CD14-positive monocyte (primary cell): Measurements from ENCODE around the gene SLC7A5. TPM values are rescaled to one million over a fixed set of nuclear protein-coding genes. Genes with fewer than 3 reads are reported as not detected.
"Not testable (repeated sequence)": the region's sequence is repeated elsewhere in the genome, so short reads cannot be mapped to it uniquely, and the experiment has no call there.

Experiments
- DNase-seq, 3 donors: peaks; one replicate each; pipeline ENCODE4 v3.0.0-alpha.2; 2011 to 2022
- H2AFZ ChIP-seq: 2 replicates; pipeline ENCODE4 v1.6.0; 2012; ENCODE audit warnings: mild to moderate bottlenecking, low read depth, low read length, inconsistent platforms; ENCODE audit not compliant: insufficient read depth, poor library complexity, severe bottlenecking
- H3K27ac ChIP-seq, 2 donors: 1 replicate in 1 of 2; 2 replicates in 1 of 2; pipeline ENCODE4 v1.5.1; 2012 to 2013; ENCODE audit warnings: low read length in 2 of 2, control low read depth in 1 of 2, inconsistent platforms in 1 of 2, low read depth in 1 of 2, mild to moderate bottlenecking in 1 of 2
- H3K27me3 ChIP-seq, 2 donors: one replicate each; pipeline versions ENCODE4 v1.6.0 to v1.6.1; 2011 to 2013; ENCODE audit warnings: low read length in 2 of 2; ENCODE audit not compliant: control insufficient read depth in 2 of 2, insufficient read depth in 2 of 2
- H3K36me3 ChIP-seq, 2 donors: replicated peaks in 1 of 2; 1 replicate in 1 of 2; 2 replicates in 1 of 2; pipeline versions ENCODE4 v1.5.1 to v1.6.1; 2012 to 2013; ENCODE audit warnings: low read length in 2 of 2, control low read depth in 1 of 2, inconsistent platforms in 1 of 2, mild to moderate bottlenecking in 1 of 2; ENCODE audit not compliant: insufficient read depth in 2 of 2, control insufficient read depth in 1 of 2
- H3K4me1 ChIP-seq, 2 donors: 1 replicate in 1 of 2; 2 replicates in 1 of 2; pipeline versions ENCODE4 v1.5.1 to v1.6.1; 2012 to 2013; ENCODE audit warnings: low read length in 2 of 2, control low read depth in 1 of 2, inconsistent platforms in 1 of 2, mild to moderate bottlenecking in 1 of 2, moderate library complexity in 1 of 2; ENCODE audit not compliant: insufficient read depth in 2 of 2, control insufficient read depth in 1 of 2
- H3K4me2 ChIP-seq: replicated peaks from 2 replicates; pipeline ENCODE3; 2012; ENCODE audit warnings: low read length, moderate library complexity, mild to moderate bottlenecking; ENCODE audit not compliant: poor library complexity, severe bottlenecking; ENCODE audit errors: extremely low read depth
- H3K4me3 ChIP-seq, 3 experiments: fragments of 200-600 bp in 1 of 3; sonication (generic) in 1 of 3; replicated peaks in 1 of 3; 1 replicate in 2 of 3; 2 replicates in 1 of 3; pipeline ENCODE4 v1.5.1; 2011 to 2013; ENCODE audit warnings: low read length in 3 of 3, mild to moderate bottlenecking in 3 of 3, control low read depth in 2 of 3, low read depth in 2 of 3, inconsistent platforms in 1 of 3, moderate library complexity in 1 of 3
- H3K79me2 ChIP-seq: 2 replicates; pipeline ENCODE4 v1.6.0; 2012; ENCODE audit warnings: mild to moderate bottlenecking, control low read depth, inconsistent platforms, low read length, moderate library complexity; ENCODE audit not compliant: insufficient read depth
- H3K9ac ChIP-seq: 2 replicates; pipeline ENCODE4 v1.6.0; 2017; ENCODE audit warnings: low read length, mild to moderate bottlenecking; ENCODE audit not compliant: insufficient read depth, poor library complexity, severe bottlenecking
- H3K9me3 ChIP-seq, 2 donors: replicated peaks in 1 of 2; 1 replicate in 1 of 2; 2 replicates in 1 of 2; pipeline versions ENCODE4 v1.5.1 to v1.6.1; 2012 to 2013; ENCODE audit warnings: low read length in 2 of 2, control low read depth in 1 of 2; ENCODE audit not compliant: control insufficient read depth in 1 of 2, insufficient read depth in 1 of 2
- H4K20me1 ChIP-seq: 2 replicates; pipeline ENCODE4 v1.6.0; 2012; ENCODE audit warnings: mild to moderate bottlenecking, low read length, control low read depth, moderate library complexity; ENCODE audit not compliant: insufficient read depth
- H3K27ac Mint-ChIP-seq, 7 donors: one replicate each; pipeline ENCODE4 v1.8.0; 2020; ENCODE audit warnings: mild to moderate bottlenecking in 7 of 7, mixed read lengths in 7 of 7, moderate library complexity in 6 of 7, inconsistent platforms in 2 of 7
- H3K27me3 Mint-ChIP-seq, 3 donors: one replicate each; pipeline ENCODE4 v1.8.0; 2021 to 2022; ENCODE audit warnings: low read depth in 3 of 3, mild to moderate bottlenecking in 3 of 3, mixed read lengths in 3 of 3, moderate library complexity in 3 of 3, inconsistent platforms in 1 of 3
- H3K36me3 Mint-ChIP-seq, 2 donors: one replicate each; pipeline ENCODE4 v1.8.0; 2020; ENCODE audit warnings: mixed read lengths in 2 of 2, inconsistent platforms in 1 of 2, mild to moderate bottlenecking in 1 of 2
- H3K4me1 Mint-ChIP-seq: one replicate; pipeline ENCODE4 v1.8.0; 2020; ENCODE audit warnings: mild to moderate bottlenecking, mixed read lengths
- H3K4me3 Mint-ChIP-seq, 2 donors: one replicate each; pipeline ENCODE4 v1.8.0; 2020; ENCODE audit warnings: mild to moderate bottlenecking in 2 of 2, mixed read lengths in 2 of 2, moderate library complexity in 1 of 2
- H3K9me3 Mint-ChIP-seq, 7 donors: one replicate each; pipeline ENCODE4 v1.8.0; 2020 to 2022; ENCODE audit warnings: mixed read lengths in 7 of 7, mild to moderate bottlenecking in 6 of 7, moderate library complexity in 6 of 7, inconsistent platforms in 2 of 7
- WGBS: methylation state at CpG from one replicate; pipeline ENCODE4 v1.1.5; 2013; ENCODE audit warnings: missing lambda C conversion rate; ENCODE audit not compliant: insufficient coverage; 5-methylcytosine and 5-hydroxymethylcytosine counted together
- intact Hi-C, 2 donors: fragments of 100-400 bp; cut with micrococcal nuclease; formaldehyde crosslinking; loops; one replicate each; pipeline versions ENCODE4 v1.15.0 to v1.15.1; 2023
- polyA plus RNA-seq, 3 donors: library from polyadenylated mRNA; depleted of rRNA in 1 of 3; unstranded in 2 of 3; stranded (reverse) in 1 of 3; fragments of 300-500 nt in 2 of 3; fragments of >200 nt in 1 of 3; fragmentation: Illumina TruSeq in 2 of 3; gene quantifications; 1 replicate in 2 of 3; 2 replicates in 1 of 3; pipeline ENCODE4 v1.2.3, GENCODE V29; 2012 to 2021
- TF ChIP-seq, protein P1 (sequence below): fragments of 200-600 bp; IDR thresholded peaks from one replicate; pipeline ENCODE4 v1.8.0; 2022; ENCODE audit warnings: antibody characterized with exemption, mild to moderate bottlenecking

Gene SLC7A5
- polyA plus RNA-seq, 3 donors: 0.40 to 5.8 (median 1.1) TPM

- 41% methylated on average over 12 of the region's 24 CpGs for WGBS
- Histone ChIP-seq H3K27me3 (peaks cover 0 to 17% of the 10 kb centered on the region in 2 donors), H3K4me1 (no peaks in the 10 kb centered on the region), H3K4me2 (no peak overlapping the region), H3K9me3 (no peaks in the 10 kb centered on the region), H4K20me1 (no peaks in the 10 kb centered on the region), H3K36me3 (no peaks in the 10 kb centered on the region), H2AFZ (no peak overlapping the region), H3K27ac (no peak overlapping the region), H3K9ac (no peak overlapping the region), H3K4me3 (no peak overlapping the region), H3K79me2 (no peaks in the 10 kb centered on the region)
- no peak overlapping the region for H3K4me3 Mint-ChIP-seq
- H3K36me3 Mint-ChIP-seq: no peaks in the 10 kb centered on the region
- H3K9me3 Mint-ChIP-seq: peaks cover 0 to 19% (median 7%) of the 10 kb centered on the region in 7 donors
- peaks cover 19 to 40% (median 38%) of the 10 kb centered on the region in 3 donors for H3K27me3 Mint-ChIP-seq
- intact Hi-C loops: no loop called here
- peaks cover 2% of the 10 kb centered on the region for H3K4me1 Mint-ChIP-seq
- no peak overlapping the region for H3K27ac Mint-ChIP-seq
- TF ChIP-seq, protein P1, sequence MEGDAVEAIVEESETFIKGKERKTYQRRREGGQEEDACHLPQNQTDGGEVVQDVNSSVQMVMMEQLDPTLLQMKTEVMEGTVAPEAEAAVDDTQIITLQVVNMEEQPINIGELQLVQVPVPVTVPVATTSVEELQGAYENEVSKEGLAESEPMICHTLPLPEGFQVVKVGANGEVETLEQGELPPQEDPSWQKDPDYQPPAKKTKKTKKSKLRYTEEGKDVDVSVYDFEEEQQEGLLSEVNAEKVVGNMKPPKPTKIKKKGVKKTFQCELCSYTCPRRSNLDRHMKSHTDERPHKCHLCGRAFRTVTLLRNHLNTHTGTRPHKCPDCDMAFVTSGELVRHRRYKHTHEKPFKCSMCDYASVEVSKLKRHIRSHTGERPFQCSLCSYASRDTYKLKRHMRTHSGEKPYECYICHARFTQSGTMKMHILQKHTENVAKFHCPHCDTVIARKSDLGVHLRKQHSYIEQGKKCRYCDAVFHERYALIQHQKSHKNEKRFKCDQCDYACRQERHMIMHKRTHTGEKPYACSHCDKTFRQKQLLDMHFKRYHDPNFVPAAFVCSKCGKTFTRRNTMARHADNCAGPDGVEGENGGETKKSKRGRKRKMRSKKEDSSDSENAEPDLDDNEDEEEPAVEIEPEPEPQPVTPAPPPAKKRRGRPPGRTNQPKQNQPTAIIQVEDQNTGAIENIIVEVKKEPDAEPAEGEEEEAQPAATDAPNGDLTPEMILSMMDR: no peak
- no peak for DNase-seq
These were observed 12.3 kb upstream of the SLC7A5 start for GRCh38 chr16:87881324-87882200.

GRCh38 chr16:87880117-87880696 is 10.9 kb upstream of the SLC7A5 start:
- Histone ChIP-seq H3K9me3 (no peaks in the 10 kb centered on the region), H3K4me3 (no peak overlapping the region), H3K4me1 (no peaks in the 10 kb centered on the region), H4K20me1 (no peaks in the 10 kb centered on the region), H3K27ac (no peak overlapping the region), H2AFZ (no peak overlapping the region), H3K27me3 (peaks cover 0 to 17% of the 10 kb centered on the region in 2 donors), H3K36me3 (no peaks in the 10 kb centered on the region), H3K4me2 (no peak overlapping the region), H3K79me2 (no peaks in the 10 kb centered on the region), H3K9ac (no peak overlapping the region)
- WGBS: 90% methylated on average over 13 of the region's 17 CpGs
- peak overlapping the region in 1 of 2 donors; percentile 62 for H3K4me3 Mint-ChIP-seq
- peaks cover 19 to 38% (median 34%) of the 10 kb centered on the region in 3 donors for H3K27me3 Mint-ChIP-seq
- H3K27ac Mint-ChIP-seq: no peak overlapping the region
- TF ChIP-seq, protein P1: no peak
- intact Hi-C loops: no loop called here
- peaks cover 0 to 19% (median 7%) of the 10 kb centered on the region in 7 donors for H3K9me3 Mint-ChIP-seq
- no peak for DNase-seq
- H3K4me1 Mint-ChIP-seq: peaks cover 2% of the 10 kb centered on the region
- H3K36me3 Mint-ChIP-seq: no peaks in the 10 kb centered on the region

- H3K4me1 Mint-ChIP-seq, H4K20me1 ChIP-seq, H3K4me3 ChIP-seq, H3K4me2 ChIP-seq, H3K27ac ChIP-seq, H3K36me3 Mint-ChIP-seq, DNase-seq, H3K4me1 ChIP-seq, H3K79me2 ChIP-seq, H3K36me3 ChIP-seq, H2AFZ ChIP-seq, H3K9ac ChIP-seq, H3K9me3 ChIP-seq, H3K4me3 Mint-ChIP-seq, intact Hi-C loops: not testable (repeated sequence)
- Mint-ChIP-seq H3K9me3 (peaks cover 0 to 16% (median 7%) of the 10 kb centered on the region in 7 donors), H3K27ac (peak overlapping the region in 2 of 7 donors; percentile 48 to 50), H3K27me3 (peaks cover 19 to 35% (median 31%) of the 10 kb centered on the region in 3 donors)
- 98% methylated on average over 5 of the region's 5 CpGs for WGBS
- H3K27me3 ChIP-seq: peaks cover 0 to 17% of the 10 kb centered on the region in 2 donors
These were observed 10.2 kb upstream of the SLC7A5 start for GRCh38 chr16:87879411-87880013.
